ENCODE measurements around the gene ZBED2.
A peak's percentile ranks its signal among the peaks of the same experiment; 100 is the strongest.
"Not testable (repeated sequence)": the region's sequence is repeated elsewhere in the genome, so short reads cannot be mapped to it uniquely, and the experiment has no call there.

The ZBED2 gene

DNA sequence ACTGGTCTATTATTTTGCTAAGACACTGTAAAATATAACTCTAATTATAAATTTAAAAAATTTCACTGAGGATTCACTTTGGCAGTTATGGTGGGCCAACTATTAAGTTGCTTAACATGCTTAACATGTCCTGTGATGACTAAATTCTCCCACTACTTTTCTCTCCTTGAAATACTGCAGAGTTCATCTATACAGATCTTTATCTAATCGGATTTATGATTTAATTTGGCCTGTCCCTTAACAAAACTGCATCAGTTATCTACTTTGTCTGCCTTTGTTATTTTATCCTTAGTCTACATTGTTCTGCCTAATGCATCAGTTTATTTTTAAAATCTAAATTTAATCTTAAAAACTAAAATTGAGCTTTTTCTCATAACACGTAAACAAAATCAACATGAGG, 26.8 kb downstream of the ZBED2 start:
- H3K79me1 ChIP-seq (ENCODE audit: low read length), result no peaks in the 10 kb centered on the region
- no peak overlapping the region for H2BK12ac ChIP-seq (ENCODE audit: low read length)
- H3K9me3 ChIP-seq (ENCODE audit: insufficient read depth, low read depth, low read length), result no peaks in the 10 kb centered on the region
- H3K14ac ChIP-seq (ENCODE audit: low read length), result no peak overlapping the region
- H2AK5ac ChIP-seq (ENCODE audit: low read length), result no peak overlapping the region
- H3K23ac ChIP-seq (ENCODE audit: low read length), result no peak overlapping the region
- no peak overlapping the region for H3K18ac ChIP-seq (ENCODE audit: low read length)
- no peak overlapping the region for H3K9ac ChIP-seq (ENCODE audit: low read length)
- no peaks in the 10 kb centered on the region for H3K36me3 ChIP-seq (ENCODE audit: control insufficient read depth in 1 of 2, insufficient read depth in 2 of 2, low read length in 2 of 2)
- H3K4me3 ChIP-seq (ENCODE audit: low read depth, low read length), result no peak overlapping the region
- no peak overlapping the region for H4K91ac ChIP-seq (ENCODE audit: low read depth, low read length)
- H2BK120ac ChIP-seq (ENCODE audit: insufficient read depth, low read length, poor library complexity), result no peak overlapping the region
- no peaks in the 10 kb centered on the region for H3K27me3 ChIP-seq (ENCODE audit: insufficient read depth, low read length)
- no peaks in the 10 kb centered on the region for H3K79me2 ChIP-seq (ENCODE audit: control insufficient read depth, insufficient read depth, low read length, poor library complexity)
- H2BK5ac ChIP-seq (ENCODE audit: low read depth, low read length, poor library complexity), result no peak overlapping the region
- H3K4me1 ChIP-seq (ENCODE audit: control insufficient read depth in 1 of 2, insufficient read depth in 2 of 2, low read length in 2 of 2), result no peaks in the 10 kb centered on the region
- H4K8ac ChIP-seq (ENCODE audit: low read depth, low read length), result no peak overlapping the region
- no peak overlapping the region for H3K4me2 ChIP-seq (ENCODE audit: low read length)
- DNase-seq, result no peak
- WGBS (ENCODE audit: extremely low coverage, insufficient coverage, insufficient read length), result no CpG with 5 or more reads among the region's 2 CpGs
- H3K27ac ChIP-seq (ENCODE audit: low read depth, low read length), result no peak overlapping the region
- no peak overlapping the region for H3K4ac ChIP-seq (ENCODE audit: low read depth, low read length)
- no peak overlapping the region for H4K12ac ChIP-seq (ENCODE audit: low read depth, low read length)
- no peak overlapping the region for H2AFZ ChIP-seq (ENCODE audit: insufficient read depth, low read length, poor library complexity)

DNA sequence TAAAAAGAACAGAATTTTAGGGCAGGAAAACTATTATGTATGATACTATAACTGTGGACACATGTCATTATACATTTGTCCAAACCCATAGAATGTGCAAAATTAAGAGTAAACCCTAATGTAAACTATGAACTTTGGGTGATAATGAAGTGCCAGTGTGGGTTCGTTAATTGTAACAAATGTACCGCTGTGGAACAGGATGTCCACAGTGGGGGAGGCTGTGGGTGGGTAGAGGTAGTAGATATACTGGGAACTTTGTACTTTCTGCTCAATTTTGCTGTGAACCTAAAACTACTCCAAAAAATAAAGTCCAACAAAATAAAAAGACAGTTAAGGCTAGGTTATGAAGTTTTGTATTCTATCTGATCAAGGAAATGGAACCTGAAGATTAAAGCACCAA, 28.3 kb downstream of the ZBED2 start:
- Histone ChIP-seq H4K12ac (ENCODE audit: low read depth, low read length) (no peak overlapping the region), H2BK5ac (ENCODE audit: low read depth, low read length, poor library complexity) (no peak overlapping the region), H3K4ac (ENCODE audit: low read depth, low read length) (no peak overlapping the region), H3K4me3 (ENCODE audit: low read depth, low read length) (no peak overlapping the region), H2BK120ac (ENCODE audit: insufficient read depth, low read length, poor library complexity) (no peak overlapping the region), H3K27ac (ENCODE audit: low read depth, low read length) (no peak overlapping the region), H3K23ac (ENCODE audit: low read length) (no peak overlapping the region), H2AFZ (ENCODE audit: insufficient read depth, low read length, poor library complexity) (no peak overlapping the region), H2AK5ac (ENCODE audit: low read length) (no peak overlapping the region), H4K91ac (ENCODE audit: low read depth, low read length) (no peak overlapping the region), H3K27me3 (ENCODE audit: insufficient read depth, low read length) (no peaks in the 10 kb centered on the region), H3K4me2 (ENCODE audit: low read length) (no peak overlapping the region), H2BK12ac (ENCODE audit: low read length) (no peak overlapping the region), H3K79me1 (ENCODE audit: low read length) (no peaks in the 10 kb centered on the region), H4K8ac (ENCODE audit: low read depth, low read length) (no peak overlapping the region), H3K18ac (ENCODE audit: low read length) (no peak overlapping the region), H3K9me3 (ENCODE audit: insufficient read depth, low read depth, low read length) (no peaks in the 10 kb centered on the region), H3K9ac (ENCODE audit: low read length) (no peak overlapping the region), H3K79me2 (ENCODE audit: control insufficient read depth, insufficient read depth, low read length, poor library complexity) (no peaks in the 10 kb centered on the region), H3K36me3 (ENCODE audit: control insufficient read depth in 1 of 2, insufficient read depth in 2 of 2, low read length in 2 of 2) (no peaks in the 10 kb centered on the region), H3K14ac (ENCODE audit: low read length) (no peak overlapping the region), H3K4me1 (ENCODE audit: control insufficient read depth in 1 of 2, insufficient read depth in 2 of 2, low read length in 2 of 2) (no peaks in the 10 kb centered on the region)
- no CpG with 5 or more reads among the region's 2 CpGs for WGBS (ENCODE audit: extremely low coverage, insufficient coverage, insufficient read length)
- no peak for DNase-seq

DNA sequence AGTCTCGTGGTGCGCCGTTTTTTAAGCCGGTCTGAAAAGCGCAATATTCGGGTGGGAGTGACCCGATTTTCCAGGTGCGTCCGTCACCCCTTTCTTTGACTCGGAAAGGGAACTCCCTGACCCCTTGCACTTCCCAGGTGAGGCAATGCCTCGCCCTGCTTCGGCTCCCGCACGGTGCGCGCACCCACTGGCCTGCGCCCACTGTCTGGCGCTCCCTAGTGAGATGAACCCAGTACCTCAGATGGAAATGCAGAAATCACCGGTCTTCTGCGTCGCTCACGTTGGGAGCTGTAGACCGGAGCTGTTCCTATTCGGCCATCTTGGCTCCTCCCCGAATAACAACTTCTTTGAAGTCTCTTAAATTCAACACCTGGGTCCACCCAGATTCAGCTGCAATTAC, 33.2 kb downstream of the ZBED2 start:
- not testable (repeated sequence) for H4K8ac ChIP-seq (ENCODE audit: low read depth, low read length); H3K23ac ChIP-seq (ENCODE audit: low read length); H2BK120ac ChIP-seq (ENCODE audit: insufficient read depth, low read length, poor library complexity); H3K9ac ChIP-seq (ENCODE audit: low read length); H3K4me3 ChIP-seq (ENCODE audit: low read depth, low read length); H3K79me1 ChIP-seq (ENCODE audit: low read length); H3K27me3 ChIP-seq (ENCODE audit: insufficient read depth, low read length); H3K14ac ChIP-seq (ENCODE audit: low read length); H2AK5ac ChIP-seq (ENCODE audit: low read length); H4K12ac ChIP-seq (ENCODE audit: low read depth, low read length); H4K91ac ChIP-seq (ENCODE audit: low read depth, low read length); H3K4me2 ChIP-seq (ENCODE audit: low read length); H3K9me3 ChIP-seq (ENCODE audit: insufficient read depth, low read depth, low read length); H3K18ac ChIP-seq (ENCODE audit: low read length); H3K79me2 ChIP-seq (ENCODE audit: control insufficient read depth, insufficient read depth, low read length, poor library complexity); H3K4ac ChIP-seq (ENCODE audit: low read depth, low read length); H3K27ac ChIP-seq (ENCODE audit: low read depth, low read length); H3K4me1 ChIP-seq (ENCODE audit: control insufficient read depth in 1 of 2, insufficient read depth in 2 of 2, low read length in 2 of 2); H3K36me3 ChIP-seq (ENCODE audit: control insufficient read depth in 1 of 2, insufficient read depth in 2 of 2, low read length in 2 of 2); H2BK5ac ChIP-seq (ENCODE audit: low read depth, low read length, poor library complexity); H2AFZ ChIP-seq (ENCODE audit: insufficient read depth, low read length, poor library complexity); H2BK12ac ChIP-seq (ENCODE audit: low read length)
- peak in 1 of 2 donors; percentile 8 for DNase-seq
- no CpG with 5 or more reads among the region's 25 CpGs for WGBS (ENCODE audit: extremely low coverage, insufficient coverage, insufficient read length)

DNA sequence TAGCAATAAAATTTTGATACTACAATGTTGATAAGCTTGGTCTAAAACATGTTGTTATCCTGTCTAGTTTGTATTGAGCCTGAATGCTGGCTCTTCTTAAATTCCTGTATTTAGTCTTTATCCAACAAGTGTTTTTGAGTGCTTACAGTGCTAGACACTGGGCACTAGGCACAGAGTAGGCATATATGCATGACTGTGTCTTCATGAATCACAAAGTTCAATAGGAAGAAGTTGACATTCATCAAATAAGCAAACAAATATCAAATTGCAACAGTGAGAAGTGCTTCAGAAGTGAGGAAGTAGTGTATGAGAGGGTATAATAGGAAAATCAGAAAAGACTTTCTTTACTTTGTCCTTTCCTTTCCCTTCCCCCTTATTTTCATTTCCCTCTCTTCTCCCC, 46.4 kb downstream of the ZBED2 start:
- H3K79me1 ChIP-seq (ENCODE audit: low read length), result peaks cover 2% of the 10 kb centered on the region
- H2BK5ac ChIP-seq (ENCODE audit: low read depth, low read length, poor library complexity), result no peak overlapping the region
- no peak overlapping the region for H3K18ac ChIP-seq (ENCODE audit: low read length)
- no peak overlapping the region for H3K4ac ChIP-seq (ENCODE audit: low read depth, low read length)
- H3K36me3 ChIP-seq (ENCODE audit: control insufficient read depth in 1 of 2, insufficient read depth in 2 of 2, low read length in 2 of 2), result peaks cover 0 to 3% of the 10 kb centered on the region in 2 experiments
- no peaks in the 10 kb centered on the region for H3K4me1 ChIP-seq (ENCODE audit: control insufficient read depth in 1 of 2, insufficient read depth in 2 of 2, low read length in 2 of 2)
- H2AK5ac ChIP-seq (ENCODE audit: low read length), result no peak overlapping the region
- H3K9ac ChIP-seq (ENCODE audit: low read length), result no peak overlapping the region
- no peaks in the 10 kb centered on the region for H3K9me3 ChIP-seq (ENCODE audit: insufficient read depth, low read depth, low read length)
- H4K8ac ChIP-seq (ENCODE audit: low read depth, low read length), result no peak overlapping the region
- H4K91ac ChIP-seq (ENCODE audit: low read depth, low read length), result no peak overlapping the region
- H3K79me2 ChIP-seq (ENCODE audit: control insufficient read depth, insufficient read depth, low read length, poor library complexity), result no peaks in the 10 kb centered on the region
- H3K23ac ChIP-seq (ENCODE audit: low read length), result no peak overlapping the region
- H3K14ac ChIP-seq (ENCODE audit: low read length), result no peak overlapping the region
- no peak for DNase-seq
- no peak overlapping the region for H3K4me3 ChIP-seq (ENCODE audit: low read depth, low read length)
- H3K27ac ChIP-seq (ENCODE audit: low read depth, low read length), result no peak overlapping the region
- no peak overlapping the region for H4K12ac ChIP-seq (ENCODE audit: low read depth, low read length)
- H2AFZ ChIP-seq (ENCODE audit: insufficient read depth, low read length, poor library complexity), result no peak overlapping the region
- no peak overlapping the region for H3K4me2 ChIP-seq (ENCODE audit: low read length)
- no peak overlapping the region for H2BK120ac ChIP-seq (ENCODE audit: insufficient read depth, low read length, poor library complexity)
- no peak overlapping the region for H2BK12ac ChIP-seq (ENCODE audit: low read length)
- H3K27me3 ChIP-seq (ENCODE audit: insufficient read depth, low read length), result no peaks in the 10 kb centered on the region

DNA sequence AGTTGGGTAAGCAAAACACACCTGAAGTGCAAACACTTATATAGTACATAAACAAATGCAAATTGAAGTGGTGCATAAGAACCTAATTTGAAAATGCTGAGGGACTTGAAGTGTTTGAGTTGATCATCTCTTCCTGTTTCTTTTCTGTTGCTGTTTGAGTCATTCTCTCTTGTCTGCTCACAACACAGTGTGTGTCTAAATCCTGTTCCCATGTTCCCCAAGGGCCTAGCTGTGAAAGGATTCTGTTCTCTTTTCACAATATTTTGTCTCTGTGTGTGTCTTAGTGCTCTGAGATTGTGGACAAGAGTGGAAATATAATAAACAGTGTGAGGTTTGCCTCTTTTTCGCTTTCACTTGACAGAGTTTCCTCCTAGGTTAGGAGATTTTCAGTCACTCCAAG, 47.1 kb downstream of the ZBED2 start:
- Histone ChIP-seq H3K79me1 (ENCODE audit: low read length) (peaks cover 2% of the 10 kb centered on the region), H3K4me2 (ENCODE audit: low read length) (no peak overlapping the region), H2BK5ac (ENCODE audit: low read depth, low read length, poor library complexity) (no peak overlapping the region), H4K12ac (ENCODE audit: low read depth, low read length) (no peak overlapping the region), H2BK120ac (ENCODE audit: insufficient read depth, low read length, poor library complexity) (no peak overlapping the region), H2BK12ac (ENCODE audit: low read length) (no peak overlapping the region), H3K9ac (ENCODE audit: low read length) (no peak overlapping the region), H3K4me1 (ENCODE audit: control insufficient read depth in 1 of 2, insufficient read depth in 2 of 2, low read length in 2 of 2) (no peaks in the 10 kb centered on the region), H3K36me3 (ENCODE audit: control insufficient read depth in 1 of 2, insufficient read depth in 2 of 2, low read length in 2 of 2) (peaks cover 0 to 3% of the 10 kb centered on the region in 2 experiments), H3K4me3 (ENCODE audit: low read depth, low read length) (no peak overlapping the region), H3K27me3 (ENCODE audit: insufficient read depth, low read length) (no peaks in the 10 kb centered on the region), H3K4ac (ENCODE audit: low read depth, low read length) (no peak overlapping the region), H4K8ac (ENCODE audit: low read depth, low read length) (no peak overlapping the region), H2AFZ (ENCODE audit: insufficient read depth, low read length, poor library complexity) (no peak overlapping the region), H3K79me2 (ENCODE audit: control insufficient read depth, insufficient read depth, low read length, poor library complexity) (no peaks in the 10 kb centered on the region), H3K9me3 (ENCODE audit: insufficient read depth, low read depth, low read length) (no peaks in the 10 kb centered on the region), H3K18ac (ENCODE audit: low read length) (no peak overlapping the region), H3K14ac (ENCODE audit: low read length) (no peak overlapping the region), H3K27ac (ENCODE audit: low read depth, low read length) (no peak overlapping the region), H2AK5ac (ENCODE audit: low read length) (no peak overlapping the region), H4K91ac (ENCODE audit: low read depth, low read length) (no peak overlapping the region), H3K23ac (ENCODE audit: low read length) (no peak overlapping the region)
- DNase-seq, result no peak
- WGBS (ENCODE audit: extremely low coverage, insufficient coverage, insufficient read length), result no CpG with 5 or more reads among the region's 1 CpG

Measured in trophoblast cell (in vitro differentiated cells and primary cell).